GM23338 (cell line): ENCODE measurements around the gene ZCCHC9.

ENCODE experiments used
- CREB1 ChIP-seq: fragments of 250-450 bp; sonication (Bioruptor Pico); IDR thresholded peaks from 2 replicates; pipeline ENCODE4 v1.5.0; 2020; ENCODE audit warnings: low read depth, mild to moderate bottlenecking, moderate library complexity
- EZH2 ChIP-seq: fragments of 200-600 bp; sonication (generic); IDR thresholded peaks from one replicate; pipeline ENCODE4 v1.8.0; 2017; ENCODE audit warnings: antibody characterized with exemption, mild to moderate bottlenecking, low read depth; ENCODE audit not compliant: unreplicated experiment
- EZH2phosphoT487 ChIP-seq: fragments of 200-600 bp; sonication (generic); IDR thresholded peaks from one replicate; pipeline ENCODE4 v1.8.1; 2018; ENCODE audit warnings: antibody characterized with exemption; ENCODE audit not compliant: unreplicated experiment
- JUNB ChIP-seq: IDR thresholded peaks from one replicate; pipeline ENCODE4 v1.6.1; 2016; ENCODE audit warnings: antibody characterized with exemption; ENCODE audit not compliant: unreplicated experiment
- NANOG ChIP-seq: IDR thresholded peaks from 2 replicates; pipeline ENCODE4 v1.6.1; 2016; ENCODE audit warnings: antibody characterized with exemption, borderline replicate concordance
- POLR2AphosphoS5 ChIP-seq: IDR thresholded peaks from 2 replicates; pipeline ENCODE4 v1.6.1; 2016; ENCODE audit warnings: antibody characterized with exemption, low read depth
- REST ChIP-seq: IDR thresholded peaks from one replicate; pipeline ENCODE4 v1.6.1; 2018; ENCODE audit warnings: antibody characterized with exemption; ENCODE audit not compliant: unreplicated experiment
- ZNF331 ChIP-seq: fragments of 250-450 bp; sonication (Bioruptor Pico); IDR thresholded peaks from 2 replicates; pipeline ENCODE4 v1.5.0; 2020; ENCODE audit warnings: low read depth, mild to moderate bottlenecking, moderate library complexity
- ZNF462 ChIP-seq: fragments of 250-450 bp; sonication (Bioruptor Pico); IDR thresholded peaks from 2 replicates; pipeline ENCODE4 v1.5.0; 2020; ENCODE audit warnings: mild to moderate bottlenecking, moderate library complexity
- TF ChIP-seq, protein P1 (sequence below), 2 experiments: fragments of 200-600 bp in 1 of 2; sonication (generic) in 1 of 2; conservative IDR thresholded peaks; 2 replicates each; pipeline versions ENCODE4 v1.5.1 to v1.6.1; 2016 to 2017; ENCODE audit warnings: antibody characterized with exemption in 2 of 2, low read depth in 2 of 2, mild to moderate bottlenecking in 2 of 2, moderate library complexity in 1 of 2
- TF ChIP-seq, protein P2 (sequence below): IDR thresholded peaks from 2 replicates; pipeline ENCODE4 v1.6.1; 2016; ENCODE audit warnings: antibody characterized with exemption

DNA sequence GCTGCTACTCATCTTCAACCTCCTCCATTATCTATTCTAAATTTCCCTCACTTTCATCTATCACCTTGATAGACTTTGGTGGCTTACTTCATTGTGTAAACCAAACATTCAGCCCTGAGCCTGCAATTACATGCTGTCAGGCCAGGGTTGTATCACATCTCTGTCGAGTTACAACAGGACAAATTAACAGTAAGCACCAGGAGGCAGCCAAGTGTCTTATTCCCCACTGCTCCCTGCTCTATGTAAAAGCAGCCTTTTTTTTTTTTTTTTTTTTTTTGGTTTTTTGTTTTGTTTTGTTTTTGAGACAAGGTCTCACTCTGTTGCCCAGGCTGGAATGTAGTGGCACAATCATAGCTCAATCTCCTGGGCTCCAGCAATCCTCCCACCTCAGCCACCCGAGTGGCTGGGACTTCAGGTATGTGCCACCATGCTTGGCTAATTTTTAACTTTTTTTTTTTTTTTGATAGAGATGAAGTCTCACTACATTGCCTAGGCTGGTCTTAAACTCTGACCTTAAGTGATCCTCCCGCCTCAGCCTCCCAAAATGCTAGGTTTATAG is 15.2 kb upstream of the ZCCHC9 start:
- TF ChIP-seq, protein P1, sequence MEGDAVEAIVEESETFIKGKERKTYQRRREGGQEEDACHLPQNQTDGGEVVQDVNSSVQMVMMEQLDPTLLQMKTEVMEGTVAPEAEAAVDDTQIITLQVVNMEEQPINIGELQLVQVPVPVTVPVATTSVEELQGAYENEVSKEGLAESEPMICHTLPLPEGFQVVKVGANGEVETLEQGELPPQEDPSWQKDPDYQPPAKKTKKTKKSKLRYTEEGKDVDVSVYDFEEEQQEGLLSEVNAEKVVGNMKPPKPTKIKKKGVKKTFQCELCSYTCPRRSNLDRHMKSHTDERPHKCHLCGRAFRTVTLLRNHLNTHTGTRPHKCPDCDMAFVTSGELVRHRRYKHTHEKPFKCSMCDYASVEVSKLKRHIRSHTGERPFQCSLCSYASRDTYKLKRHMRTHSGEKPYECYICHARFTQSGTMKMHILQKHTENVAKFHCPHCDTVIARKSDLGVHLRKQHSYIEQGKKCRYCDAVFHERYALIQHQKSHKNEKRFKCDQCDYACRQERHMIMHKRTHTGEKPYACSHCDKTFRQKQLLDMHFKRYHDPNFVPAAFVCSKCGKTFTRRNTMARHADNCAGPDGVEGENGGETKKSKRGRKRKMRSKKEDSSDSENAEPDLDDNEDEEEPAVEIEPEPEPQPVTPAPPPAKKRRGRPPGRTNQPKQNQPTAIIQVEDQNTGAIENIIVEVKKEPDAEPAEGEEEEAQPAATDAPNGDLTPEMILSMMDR (conservative IDR thresholded peaks at IDR 0.05; ENCODE audit: low read depth in 2 of 2): 0 out of 4 replicates have a peak, but pooled peaks of 1 of the 2 experiments have one; percentile 6
- TF ChIP-seq NANOG (no peak), JUNB (no peak), POLR2AphosphoS5 (no peak), EZH2phosphoT487 (no peak), EZH2 (no peak), CREB1 (CRISPR knock-in tag) (no peak), ZNF462 (CRISPR knock-in tag) (no peak), REST (no peak), ZNF331 (CRISPR knock-in tag) (no peak)
- TF ChIP-seq, protein P2, sequence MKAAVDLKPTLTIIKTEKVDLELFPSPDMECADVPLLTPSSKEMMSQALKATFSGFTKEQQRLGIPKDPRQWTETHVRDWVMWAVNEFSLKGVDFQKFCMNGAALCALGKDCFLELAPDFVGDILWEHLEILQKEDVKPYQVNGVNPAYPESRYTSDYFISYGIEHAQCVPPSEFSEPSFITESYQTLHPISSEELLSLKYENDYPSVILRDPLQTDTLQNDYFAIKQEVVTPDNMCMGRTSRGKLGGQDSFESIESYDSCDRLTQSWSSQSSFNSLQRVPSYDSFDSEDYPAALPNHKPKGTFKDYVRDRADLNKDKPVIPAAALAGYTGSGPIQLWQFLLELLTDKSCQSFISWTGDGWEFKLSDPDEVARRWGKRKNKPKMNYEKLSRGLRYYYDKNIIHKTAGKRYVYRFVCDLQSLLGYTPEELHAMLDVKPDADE: no peak
